Measurements from ENCODE around the gene ECHDC3.
"Not testable (repeated sequence)": the region's sequence is repeated elsewhere in the genome, so short reads cannot be mapped to it uniquely, and the experiment has no call there.

ECHDC3 gene

DNA sequence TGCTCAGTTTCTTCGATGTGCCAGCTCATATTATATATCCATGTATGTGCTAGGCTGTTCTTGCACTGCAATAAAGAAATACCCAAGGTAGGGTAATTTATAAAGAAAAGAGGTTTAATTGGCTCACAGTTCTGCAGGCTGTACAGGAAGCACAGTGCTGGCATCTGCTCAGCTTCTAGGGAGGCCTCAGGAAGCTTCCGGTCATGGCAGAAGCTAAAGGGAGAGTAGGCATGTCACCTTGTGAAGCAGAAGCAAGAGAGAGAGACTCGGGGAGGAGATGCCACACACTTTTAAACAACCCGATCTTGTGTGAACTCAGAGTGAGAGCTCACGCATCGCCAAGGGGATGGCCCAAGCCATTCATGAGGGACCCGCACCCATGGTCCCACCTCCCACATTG lies 13.8 kb upstream of the ECHDC3 start:
- Mint-ChIP-seq H3K9me3 (no peaks in the 10 kb centered on the region), H3K27me3 (peaks cover 9% of the 10 kb centered on the region), H3K27ac (no peak overlapping the region), H3K4me3 (no peak overlapping the region), H3K36me3 (ENCODE audit: low read depth) (no peaks in the 10 kb centered on the region), H3K4me1 (ENCODE audit: low read depth) (peaks cover 5% of the 10 kb centered on the region)

DNA sequence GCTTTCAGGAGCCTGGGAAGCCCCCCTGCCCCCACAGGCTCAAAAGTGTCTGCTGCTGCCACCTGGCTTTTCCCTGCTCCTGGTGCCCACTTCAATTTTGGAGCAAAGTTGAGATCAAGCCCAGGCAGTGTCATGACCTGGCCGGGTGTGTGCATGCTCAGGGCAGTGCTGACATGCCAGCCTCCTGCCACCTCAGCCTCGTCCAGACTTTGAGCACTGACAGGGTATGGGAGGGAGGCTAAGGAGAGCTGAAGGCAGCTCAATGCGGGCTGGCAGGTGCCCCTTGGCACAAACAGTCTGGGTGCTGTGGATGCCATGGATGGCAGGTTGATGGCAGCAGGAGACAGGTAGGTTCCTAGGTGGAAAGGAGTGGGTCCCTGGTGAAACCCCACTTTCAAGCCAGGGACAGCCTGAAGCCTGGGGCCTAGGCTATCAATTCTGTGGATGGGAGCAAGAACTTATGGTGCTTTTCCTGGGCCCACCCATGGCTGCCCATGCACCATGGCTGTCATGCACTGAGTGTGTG lies 12.3 kb upstream of the ECHDC3 start:
- H3K36me3 Mint-ChIP-seq (ENCODE audit: low read depth): no peaks in the 10 kb centered on the region
- peaks cover 6% of the 10 kb centered on the region for H3K27me3 Mint-ChIP-seq
- H3K4me3 Mint-ChIP-seq: no peak overlapping the region
- peaks cover 5% of the 10 kb centered on the region for H3K4me1 Mint-ChIP-seq (ENCODE audit: low read depth)
- no peak overlapping the region for H3K27ac Mint-ChIP-seq
- no peaks in the 10 kb centered on the region for H3K9me3 Mint-ChIP-seq

DNA sequence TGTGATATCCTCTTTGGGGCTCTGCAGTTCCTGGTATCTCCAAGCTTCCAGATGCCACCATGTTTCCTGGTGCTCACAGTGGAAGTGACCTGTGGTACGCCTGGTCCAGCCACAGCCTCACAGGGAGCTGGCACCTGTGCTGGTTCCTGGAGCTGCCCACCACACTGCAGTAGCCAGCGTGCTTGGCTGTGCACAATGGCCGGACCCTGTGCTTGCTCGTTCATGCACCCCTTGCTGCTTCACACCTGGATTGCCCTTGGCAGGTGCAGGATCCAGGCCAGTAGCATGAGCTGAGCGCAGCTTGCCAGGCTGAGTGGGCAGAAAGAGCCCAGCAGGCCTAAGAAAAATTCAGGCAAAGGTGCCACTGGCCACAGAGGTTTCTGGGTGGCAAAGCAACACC lies 11.4 kb upstream of the ECHDC3 start:
- Mint-ChIP-seq H3K4me1 (ENCODE audit: low read depth) (no peaks in the 10 kb centered on the region), H3K9me3 (no peaks in the 10 kb centered on the region), H3K36me3 (ENCODE audit: low read depth) (no peaks in the 10 kb centered on the region), H3K27ac (no peak overlapping the region), H3K4me3 (no peak overlapping the region), H3K27me3 (no peaks in the 10 kb centered on the region)

DNA sequence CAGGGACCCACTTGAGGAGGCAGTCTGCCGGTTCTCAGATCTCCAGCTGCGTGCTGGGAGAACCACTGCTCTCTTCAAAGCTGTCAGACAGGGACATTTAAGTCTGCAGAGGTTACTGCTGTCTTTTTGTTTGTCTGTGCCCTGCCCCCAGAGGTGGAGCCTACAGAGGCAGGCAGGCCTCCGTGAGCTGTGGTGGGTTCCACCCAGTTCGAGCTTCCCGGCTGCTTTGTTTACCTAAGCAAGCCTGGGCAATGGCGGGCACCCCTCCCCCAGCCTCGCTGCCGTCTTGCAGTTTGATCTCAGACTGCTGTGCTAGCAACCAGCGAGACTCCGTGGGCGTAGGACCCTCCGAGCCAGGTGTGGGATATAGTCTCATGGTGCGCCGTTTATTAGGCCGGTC lies 5.4 kb upstream of the ECHDC3 start:
- H3K4me3 Mint-ChIP-seq; H3K9me3 Mint-ChIP-seq; H3K36me3 Mint-ChIP-seq (ENCODE audit: low read depth); H3K27ac Mint-ChIP-seq; H3K4me1 Mint-ChIP-seq (ENCODE audit: low read depth): not testable (repeated sequence)
- H3K27me3 Mint-ChIP-seq: peaks cover 28% of the 10 kb centered on the region

DNA sequence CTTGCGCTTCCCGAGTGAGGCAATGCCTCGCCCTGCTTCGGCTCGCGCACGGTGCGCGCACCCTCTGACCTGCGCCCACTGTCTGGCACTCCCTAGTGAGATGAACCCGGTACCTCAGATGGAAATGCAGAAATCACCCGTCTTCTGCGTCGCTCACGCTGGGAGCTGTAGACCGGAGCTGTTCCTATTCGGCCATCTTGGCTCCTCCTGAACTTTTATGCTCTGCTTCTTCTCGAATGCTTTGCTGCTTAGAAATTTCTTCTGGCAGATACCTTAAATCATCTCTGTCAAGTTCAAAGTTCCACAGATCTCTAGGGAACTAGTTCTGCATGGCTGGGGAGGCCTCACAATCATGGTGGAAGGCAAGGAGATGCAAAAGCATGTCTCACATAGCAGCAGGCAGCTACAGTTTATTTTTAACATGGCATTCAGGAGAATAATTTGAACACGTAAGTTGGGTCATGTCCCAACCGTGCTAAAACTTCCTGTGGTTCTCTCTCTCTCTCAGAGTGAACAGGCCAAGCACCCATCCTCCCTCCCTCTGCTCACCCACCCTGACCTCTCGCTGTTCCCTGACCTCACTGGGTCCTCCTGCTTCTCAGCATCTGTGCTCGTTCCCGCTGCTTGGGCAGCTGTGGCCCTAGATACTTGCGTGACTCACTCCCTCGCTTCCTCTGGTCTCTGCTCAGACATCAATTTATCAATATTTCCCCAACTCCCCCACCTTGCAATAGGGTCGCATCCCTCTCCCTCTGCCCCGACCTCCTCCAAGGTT lies 4.7 kb upstream of the ECHDC3 start:
- H3K36me3 Mint-ChIP-seq (ENCODE audit: low read depth); H3K9me3 Mint-ChIP-seq; H3K4me3 Mint-ChIP-seq; H3K4me1 Mint-ChIP-seq (ENCODE audit: low read depth); H3K27ac Mint-ChIP-seq: not testable (repeated sequence)
- H3K27me3 Mint-ChIP-seq: peaks cover 28% of the 10 kb centered on the region

GRCh38 chr10:11740907-11741306 lies 1.3 kb upstream of the ECHDC3 start:
- H3K27me3 Mint-ChIP-seq: peaks cover 41% of the 10 kb centered on the region
- H3K4me1 Mint-ChIP-seq (ENCODE audit: low read depth): peaks cover 11% of the 10 kb centered on the region
- H3K36me3 Mint-ChIP-seq (ENCODE audit: low read depth): no peaks in the 10 kb centered on the region
- H3K9me3 Mint-ChIP-seq: no peaks in the 10 kb centered on the region
- no peak overlapping the region for H3K27ac Mint-ChIP-seq
- H3K4me3 Mint-ChIP-seq: no peak overlapping the region

DNA sequence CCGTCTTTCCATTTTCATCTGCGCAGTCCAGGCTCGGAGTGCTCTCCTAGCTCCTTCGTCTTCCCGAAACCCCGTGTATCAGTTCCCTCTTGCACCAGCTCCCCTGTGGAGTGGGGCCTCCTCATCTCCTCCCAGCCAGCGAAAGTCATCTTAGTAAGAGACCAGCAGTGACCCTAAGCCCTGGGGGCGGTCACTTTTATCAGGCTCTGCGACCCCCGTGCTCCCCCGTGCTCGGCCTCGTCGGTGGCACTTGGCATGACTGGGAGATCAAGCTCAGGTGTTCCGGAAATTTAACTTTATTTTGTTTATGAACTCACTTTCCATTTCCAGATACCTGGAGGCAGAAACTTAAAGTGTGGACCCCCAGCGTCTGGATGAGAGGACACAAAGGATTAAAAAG lies 574 bp upstream of the ECHDC3 start:
- Mint-ChIP-seq H3K36me3 (ENCODE audit: low read depth) (no peaks in the 10 kb centered on the region), H3K27me3 (peaks cover 41% of the 10 kb centered on the region), H3K4me1 (ENCODE audit: low read depth) (peaks cover 11% of the 10 kb centered on the region), H3K9me3 (no peaks in the 10 kb centered on the region), H3K4me3 (peak overlapping the region; percentile 60), H3K27ac (peak overlapping the region; percentile 29)

DNA sequence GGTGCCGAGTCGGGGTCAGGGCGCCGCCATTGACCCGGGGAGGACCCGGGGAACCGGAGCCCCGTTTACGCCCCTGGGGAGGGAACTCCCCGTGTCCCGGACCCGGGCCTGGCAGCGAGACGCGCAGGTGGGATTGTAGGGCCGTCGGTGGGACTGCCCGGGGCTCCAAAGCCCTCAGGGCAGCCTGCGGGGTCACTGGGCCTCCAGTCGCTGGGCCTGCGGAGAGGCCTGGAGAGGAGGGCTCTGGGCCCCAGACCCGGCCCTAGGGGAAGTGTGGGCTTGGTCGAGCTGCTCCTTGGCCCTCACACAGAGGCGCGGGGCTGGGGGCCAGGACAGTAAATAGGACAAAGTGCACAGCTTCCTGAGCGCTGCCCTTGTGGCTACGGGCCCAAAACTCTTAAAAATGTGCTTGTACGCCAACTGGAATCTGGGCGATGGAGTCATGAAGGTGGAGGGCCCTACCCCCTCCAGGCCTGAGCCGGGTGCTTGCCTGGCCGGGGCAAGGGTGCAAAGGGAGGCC lies 657 bp downstream of the ECHDC3 start:
- Mint-ChIP-seq H3K4me3 (peak overlapping the region; percentile 61), H3K9me3 (no peaks in the 10 kb centered on the region), H3K27ac (no peak overlapping the region), H3K36me3 (ENCODE audit: low read depth) (no peaks in the 10 kb centered on the region), H3K27me3 (peaks cover 34% of the 10 kb centered on the region), H3K4me1 (ENCODE audit: low read depth) (peaks cover 11% of the 10 kb centered on the region)

DNA sequence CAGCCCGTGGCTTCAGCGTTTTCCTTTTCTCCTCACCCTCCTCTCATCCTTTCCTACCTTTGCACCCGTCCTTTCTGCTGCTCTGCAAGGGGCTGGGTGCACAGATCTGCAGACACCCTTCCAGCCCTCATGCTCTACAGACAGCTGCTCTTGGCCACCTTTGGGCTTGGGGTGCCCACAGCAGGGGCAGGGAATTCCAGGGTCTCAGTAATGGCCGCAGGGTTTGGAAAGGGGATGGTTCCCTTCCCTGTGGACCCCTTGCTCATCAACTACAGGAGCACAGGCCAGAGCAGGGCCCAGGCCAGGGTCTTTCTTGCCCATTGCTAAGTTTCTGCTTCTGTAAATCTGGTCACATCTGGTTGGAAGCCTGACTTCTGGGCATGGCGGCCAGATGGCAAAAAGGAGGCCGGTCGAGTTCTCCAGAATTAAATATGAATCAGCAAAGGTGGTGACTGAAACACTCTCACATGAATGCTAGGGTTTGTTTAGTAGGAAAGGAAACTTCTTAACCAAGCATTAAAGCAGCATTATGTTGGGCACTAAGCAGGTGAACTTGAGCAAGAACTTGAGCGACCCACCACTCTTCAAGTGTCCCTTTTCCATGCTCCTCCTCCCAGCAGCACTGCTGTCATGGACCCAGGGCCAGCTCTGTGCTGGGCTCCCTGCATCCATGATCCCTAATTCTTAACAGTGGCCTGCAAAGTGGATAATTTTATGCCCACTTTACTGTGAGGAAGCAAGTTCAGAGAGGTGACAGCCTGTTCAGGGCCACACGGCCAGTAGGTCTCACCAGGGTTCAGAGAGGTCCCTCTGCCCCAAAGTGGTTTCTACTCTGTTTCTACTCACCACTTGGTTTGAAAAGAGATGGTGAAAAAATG lies 1.5 kb downstream of the ECHDC3 start:
- Mint-ChIP-seq H3K27me3 (peaks cover 30% of the 10 kb centered on the region), H3K27ac (no peak overlapping the region), H3K4me3 (peak overlapping the region; percentile 61), H3K36me3 (ENCODE audit: low read depth) (no peaks in the 10 kb centered on the region), H3K4me1 (ENCODE audit: low read depth) (peaks cover 11% of the 10 kb centered on the region), H3K9me3 (no peaks in the 10 kb centered on the region)

- Mint-ChIP-seq H3K36me3 (ENCODE audit: low read depth) (no peaks in the 10 kb centered on the region), H3K4me3 (no peak overlapping the region), H3K9me3 (no peaks in the 10 kb centered on the region)
Observed at GRCh38 chr10:11745045-11745444, 2.9 kb downstream of the ECHDC3 start.

GRCh38 chr10:11746883-11747539 lies 4.8 kb downstream of the ECHDC3 start:
- no peak overlapping the region for H3K4me3 Mint-ChIP-seq
- H3K27me3 Mint-ChIP-seq: peaks cover 12% of the 10 kb centered on the region
- H3K4me1 Mint-ChIP-seq (ENCODE audit: low read depth): peaks cover 4% of the 10 kb centered on the region
- no peak overlapping the region for H3K27ac Mint-ChIP-seq
- H3K36me3 Mint-ChIP-seq (ENCODE audit: low read depth): no peaks in the 10 kb centered on the region
- H3K9me3 Mint-ChIP-seq: no peaks in the 10 kb centered on the region

More at GRCh38 chr10:11745045-11745444, 2.9 kb downstream of the ECHDC3 start:
- peaks cover 11% of the 10 kb centered on the region for H3K4me1 Mint-ChIP-seq (ENCODE audit: low read depth)
- no peak overlapping the region for H3K27ac Mint-ChIP-seq
- H3K27me3 Mint-ChIP-seq: peaks cover 23% of the 10 kb centered on the region

DNA sequence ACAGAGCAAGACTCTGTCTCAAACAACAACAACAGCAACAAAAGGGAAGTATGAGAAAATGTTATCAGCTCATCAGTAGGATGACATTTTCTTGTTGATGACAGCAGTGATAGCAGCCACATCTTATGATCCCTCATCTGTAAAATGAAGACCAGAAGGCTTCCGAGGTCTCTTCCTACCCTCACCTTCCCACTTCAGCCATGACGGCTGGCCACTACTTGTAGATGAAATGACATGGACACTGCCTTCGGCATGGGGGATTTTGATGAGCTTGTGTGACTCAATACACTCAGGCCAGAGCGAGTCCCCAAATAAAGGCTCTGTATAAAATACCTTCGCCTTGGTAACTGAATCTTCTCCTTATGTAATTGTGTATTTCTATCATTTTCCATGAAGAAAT lies 6.7 kb downstream of the ECHDC3 start:
- no peaks in the 10 kb centered on the region for H3K36me3 Mint-ChIP-seq (ENCODE audit: low read depth)
- H3K4me3 Mint-ChIP-seq: no peak overlapping the region
- H3K9me3 Mint-ChIP-seq: no peaks in the 10 kb centered on the region
- no peak overlapping the region for H3K27ac Mint-ChIP-seq
- H3K27me3 Mint-ChIP-seq: peaks cover 6% of the 10 kb centered on the region
- H3K4me1 Mint-ChIP-seq (ENCODE audit: low read depth): no peaks in the 10 kb centered on the region

GRCh38 chr10:11750420-11750819 lies 8.2 kb downstream of the ECHDC3 start:
- H3K9me3 Mint-ChIP-seq: no peaks in the 10 kb centered on the region
- no peaks in the 10 kb centered on the region for H3K27me3 Mint-ChIP-seq
- no peaks in the 10 kb centered on the region for H3K36me3 Mint-ChIP-seq (ENCODE audit: low read depth)
- no peak overlapping the region for H3K4me3 Mint-ChIP-seq
- H3K27ac Mint-ChIP-seq: no peak overlapping the region
- no peaks in the 10 kb centered on the region for H3K4me1 Mint-ChIP-seq (ENCODE audit: low read depth)

DNA sequence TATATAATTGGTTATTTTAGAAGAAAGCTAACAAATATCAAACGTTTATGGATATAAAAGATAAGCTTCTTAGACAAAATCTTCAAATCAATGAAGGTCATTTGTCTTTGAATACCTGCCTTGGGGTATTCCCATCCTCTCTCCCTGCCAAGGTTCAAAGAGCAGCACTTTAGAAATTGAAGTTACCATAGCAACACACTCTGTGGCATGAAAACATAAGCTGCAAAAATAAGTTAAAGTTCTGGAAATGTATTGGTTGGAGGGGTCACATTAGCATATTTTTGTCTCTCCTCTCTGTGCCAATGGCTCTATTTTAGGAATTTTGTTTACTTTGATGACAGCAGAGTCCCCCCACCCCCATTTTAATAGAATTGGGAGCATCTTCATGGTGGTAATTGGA lies 12.0 kb downstream of the ECHDC3 start:
- H3K9me3 Mint-ChIP-seq: no peaks in the 10 kb centered on the region
- H3K36me3 Mint-ChIP-seq (ENCODE audit: low read depth): no peaks in the 10 kb centered on the region
- no peak overlapping the region for H3K27ac Mint-ChIP-seq
- H3K4me3 Mint-ChIP-seq: no peak overlapping the region
- H3K4me1 Mint-ChIP-seq (ENCODE audit: low read depth): no peaks in the 10 kb centered on the region
- H3K27me3 Mint-ChIP-seq: no peaks in the 10 kb centered on the region

- no peaks in the 10 kb centered on the region for H3K9me3 Mint-ChIP-seq
- no peaks in the 10 kb centered on the region for H3K36me3 Mint-ChIP-seq (ENCODE audit: low read depth)
- H3K27ac Mint-ChIP-seq: no peak overlapping the region
- no peaks in the 10 kb centered on the region for H3K4me1 Mint-ChIP-seq (ENCODE audit: low read depth)
- H3K4me3 Mint-ChIP-seq: no peak overlapping the region
- no peaks in the 10 kb centered on the region for H3K27me3 Mint-ChIP-seq
Observed at GRCh38 chr10:11754620-11755019, 12.4 kb downstream of the ECHDC3 start.
